ENCODE data around the gene BABAM2. TPM values are rescaled to one million over a fixed set of nuclear protein-coding genes. Genes with fewer than 3 reads are reported as not detected.
A peak's percentile ranks its signal among the peaks of the same experiment; 100 is the strongest.

BABAM2 gene
- total and polyA plus RNA-seq, 2 of the 4 experiments (the other 2 are of a cell fraction), result 20.9 to 23.1 TPM

- POLR2A ChIA-PET (ENCODE audit: unreplicated experiment), result no interaction called here
Measured at GRCh38 chr2:28287256-28287915, 396.9 kb downstream of the BABAM2 start.

More at GRCh38 chr2:28287256-28287915, 396.9 kb downstream of the BABAM2 start:
- peak overlapping the region; percentile 77 for H2AK9ac ChIP-seq (replicated peaks; ENCODE audit: low read depth, low read length, poor library complexity)
- WGBS, 2 experiments (ENCODE audit: extremely low coverage in 2 of 2, insufficient read length in 1 of 2), result 80% methylated on average over 2 of the region's 4 CpGs; no CpG with 5 or more reads in 1 of the 2 experiments
- peak overlapping the region; percentile 87 for H2BK5ac ChIP-seq (ENCODE audit: low read depth, low read length, poor library complexity, severe bottlenecking)
- H3K36me3 ChIP-seq (ENCODE audit: control insufficient read depth, insufficient read depth, low read length), result no peaks in the 10 kb centered on the region
- intact Hi-C loops (cut with micrococcal nuclease), result no loop called here
- peaks cover 15% of the 10 kb centered on the region for H3K4me1 ChIP-seq (ENCODE audit: control insufficient read depth, insufficient read depth, low read length)
- CTCF ChIA-PET, result no interaction called here
- no TSS peak for BruUV-seq (replicated peaks)
- no peak for TF ChIP-seq USF2 (IDR thresholded peaks at IDR 0.05; ENCODE audit: low read depth, low read length)
- no peak for TF ChIP-seq MAZ (IDR thresholded peaks at IDR 0.05; ENCODE audit: borderline replicate concordance, low read depth, low read length)
- peak; percentile 4; the same call in 1 of the 2 replicates for TF ChIP-seq FOS (IDR thresholded peaks at IDR 0.05; ENCODE audit: low read depth, low read length)
- no peak for TF ChIP-seq MAFK (IDR thresholded peaks at IDR 0.05; ENCODE audit: low read depth, low read length)
- TF ChIP-seq CEBPB (IDR thresholded peaks at IDR 0.05; ENCODE audit: low read depth, low read length), result peak; percentile 80
- TF ChIP-seq RAD21 (IDR thresholded peaks at IDR 0.05; ENCODE audit: low read length), result no peak
- no peak for TF ChIP-seq POLR2A (IDR thresholded peaks at IDR 0.05; ENCODE audit: low read depth, low read length)
- H3K14ac ChIP-seq (replicated peaks; ENCODE audit: low read depth, low read length), result peak overlapping the region; percentile 93
- in situ Hi-C loops (cut with MboI; ENCODE audit: low sequenced_read_pairs), result no loop called here
- DNase-seq (peak; percentile 56), ATAC-seq (ENCODE audit: low read depth) (peak; percentile 50)
- peak overlapping the region; percentile 10; the same call in 2 of the 3 replicates for H2BK15ac ChIP-seq (ENCODE audit: low read depth, low read length)
- peak overlapping the region; percentile 67 for H2AFZ ChIP-seq (replicated peaks; ENCODE audit: low read length, poor library complexity)
- peak overlapping the region; percentile 90 for H2BK120ac ChIP-seq (ENCODE audit: low read depth, low read length)
- H2BK20ac ChIP-seq (ENCODE audit: low read depth, low read length), result peak overlapping the region; percentile 93
- no peak overlapping the region for H3K9ac ChIP-seq (ENCODE audit: low read depth, low read length)
- peak overlapping the region; percentile 76 for H3K18ac ChIP-seq (ENCODE audit: low read depth, low read length)
- no peaks in the 10 kb centered on the region for H3K27me3 ChIP-seq (ENCODE audit: control insufficient read depth, insufficient read depth, low read length)
- peak overlapping the region; percentile 16 for H3K27ac ChIP-seq (ENCODE audit: insufficient read depth, low read length)
- peak overlapping the region; percentile 97 for H2AK5ac ChIP-seq (ENCODE audit: low read depth, low read length)
- H3K4me2 ChIP-seq (ENCODE audit: low read depth, low read length), result peak overlapping the region; percentile 61; the same call in 1 of the 2 replicates
- H4K20me1 ChIP-seq (ENCODE audit: insufficient read depth, low read length), result no peaks in the 10 kb centered on the region
- dilution Hi-C loops (cut with HindIII; ENCODE audit: low sequenced_read_pairs, unreplicated experiment), result no loop called here
- H3K4me3 ChIP-seq (ENCODE audit: insufficient read depth, low read depth, low read length), result no peak overlapping the region
- H4K5ac ChIP-seq (ENCODE audit: low read depth, low read length), result peak overlapping the region; percentile 23
- H3K9me3 ChIP-seq (ENCODE audit: control insufficient read depth, insufficient read depth, low read length), result no peaks in the 10 kb centered on the region
- no peak overlapping the region for H3K56ac ChIP-seq (ENCODE audit: extremely low read depth, insufficient read depth, low read length)
- peak overlapping the region; percentile 74 for H3K23ac ChIP-seq (ENCODE audit: low read depth, low read length)
- peak overlapping the region; percentile 90 for H4K91ac ChIP-seq (ENCODE audit: insufficient read depth, low read depth, low read length)
- H3K79me1 ChIP-seq (ENCODE audit: low read depth in 1 of 2, low read length in 2 of 2), result peaks cover 0 to 10% of the 10 kb centered on the region in 2 experiments; a peak in 1 of 4 replicates
- peak overlapping the region; percentile 92 for H3K4ac ChIP-seq (ENCODE audit: low read depth, low read length)
- peaks cover 17% of the 10 kb centered on the region for H3K9me1 ChIP-seq (ENCODE audit: insufficient read depth, low read length)
- H4K8ac ChIP-seq (ENCODE audit: low read depth in 2 of 2, low read length in 2 of 2), result peak overlapping the region; percentile 20 to 68; a peak in 3 of 4 replicates
